Activated CD8-positive, alpha-beta memory T cell treated with anti-CD3 and anti-CD28 coated beads for 48 hours (primary cell): ENCODE data around the gene SMARCAD1.
"Not testable (repeated sequence)": the region's sequence is repeated elsewhere in the genome, so short reads cannot be mapped to it uniquely, and the experiment has no call there.

Source experiments
- DNase-seq, 3 experiments: peaks; one replicate each; pipeline ENCODE4 v3.0.0-alpha.2; 2020; ENCODE audit warnings: low read depth in 2 of 3, low spot score in 2 of 3

The SMARCAD1 gene

DNA sequence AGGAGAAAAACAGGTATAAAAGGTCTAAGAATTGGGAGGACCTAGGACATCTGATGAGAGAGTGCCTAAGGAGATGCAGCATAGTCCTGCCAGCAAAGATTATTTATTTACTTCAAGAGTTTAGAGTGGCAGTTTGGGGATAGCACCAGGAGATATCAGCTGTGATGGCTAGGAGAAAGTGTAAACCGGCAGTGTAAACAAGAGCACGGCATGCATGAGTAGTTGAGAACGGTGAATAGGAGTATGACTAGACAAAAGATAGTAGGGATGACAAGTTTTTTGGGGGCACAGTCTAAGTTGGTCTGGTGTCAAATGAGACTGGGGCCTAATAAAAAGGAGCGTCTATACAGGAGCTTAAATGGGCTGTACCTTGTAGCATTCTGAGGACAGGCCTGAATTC, 86.3 kb downstream of the SMARCAD1 start:
- not testable (repeated sequence) for DNase-seq

GRCh38 chr4:94295473-94295872, 87.8 kb downstream of the SMARCAD1 start:
- not testable (repeated sequence) for DNase-seq

- no peak for DNase-seq
Observed at GRCh38 chr4:94298725-94299252, 91.1 kb downstream of the SMARCAD1 start.

DNA sequence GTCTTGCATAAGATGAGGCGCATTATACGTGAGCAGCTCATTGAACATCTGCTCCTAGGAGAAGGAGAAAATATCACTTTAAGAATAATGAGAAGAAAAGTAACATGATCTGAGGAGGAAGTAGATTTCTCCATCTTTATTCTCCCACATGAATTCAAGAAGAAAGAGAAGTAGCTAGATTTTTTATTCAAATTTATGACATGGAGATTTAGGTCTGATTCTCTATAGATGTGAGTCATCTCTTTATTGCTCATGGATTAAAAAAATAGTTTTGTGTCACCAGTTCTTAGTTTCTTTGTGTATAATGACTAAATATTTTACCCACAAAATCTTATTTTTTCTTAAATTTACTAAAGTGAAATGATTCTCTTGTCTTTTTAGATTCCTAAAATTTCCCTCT, 94.5 kb downstream of the SMARCAD1 start:
- no peak for DNase-seq

- DNase-seq: no peak
Observed at GRCh38 chr4:94304365-94304971, 96.8 kb downstream of the SMARCAD1 start.

GRCh38 chr4:94305466-94306225, 98.0 kb downstream of the SMARCAD1 start:
- no peak for DNase-seq

- no peak for DNase-seq
Observed at GRCh38 chr4:94306713-94307112, 99.0 kb downstream of the SMARCAD1 start.

GRCh38 chr4:94307231-94307871, 99.7 kb downstream of the SMARCAD1 start:
- DNase-seq: no peak

DNA sequence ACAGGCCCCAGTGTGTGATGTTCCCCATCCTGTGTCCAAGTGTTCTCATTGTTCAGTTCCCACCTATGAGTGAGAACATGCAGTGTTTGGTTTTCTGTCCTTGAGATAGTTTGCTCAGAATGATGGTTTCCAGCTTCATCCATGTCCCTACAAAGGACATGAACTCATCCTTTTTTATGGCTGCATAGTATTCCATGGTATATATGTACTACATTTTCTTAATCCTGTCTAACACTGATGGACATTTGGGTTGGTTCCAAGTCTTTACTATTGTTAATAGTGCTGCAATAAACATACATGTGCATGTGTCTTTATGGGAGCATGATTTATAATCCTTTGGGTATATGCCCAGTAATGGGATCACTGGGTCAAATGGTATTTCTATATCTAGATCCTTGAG, 112.3 kb downstream of the SMARCAD1 start:
- DNase-seq: not testable (repeated sequence)

DNA sequence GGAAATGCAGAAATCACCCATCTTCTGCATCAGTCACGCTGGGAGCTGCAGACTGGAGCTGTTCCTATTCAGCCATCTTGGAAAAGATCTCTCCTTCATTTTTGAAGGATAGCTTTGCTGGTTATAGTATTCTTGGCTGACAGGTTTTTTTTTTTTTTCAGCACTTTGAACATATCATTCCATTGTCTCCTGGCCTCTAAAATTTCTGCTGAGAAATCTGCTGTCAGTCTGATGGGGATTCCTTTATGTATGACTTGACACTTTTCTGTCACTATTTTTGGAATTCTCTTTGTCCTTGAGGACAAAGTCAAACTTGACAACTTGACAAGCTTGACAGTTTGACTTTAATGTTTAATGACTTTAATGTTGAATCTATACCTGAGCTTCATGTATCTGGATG, 118.2 kb downstream of the SMARCAD1 start:
- no peak for DNase-seq

GRCh38 chr4:94329933-94330332, 122.3 kb downstream of the SMARCAD1 start:
- DNase-seq: no peak

DNA sequence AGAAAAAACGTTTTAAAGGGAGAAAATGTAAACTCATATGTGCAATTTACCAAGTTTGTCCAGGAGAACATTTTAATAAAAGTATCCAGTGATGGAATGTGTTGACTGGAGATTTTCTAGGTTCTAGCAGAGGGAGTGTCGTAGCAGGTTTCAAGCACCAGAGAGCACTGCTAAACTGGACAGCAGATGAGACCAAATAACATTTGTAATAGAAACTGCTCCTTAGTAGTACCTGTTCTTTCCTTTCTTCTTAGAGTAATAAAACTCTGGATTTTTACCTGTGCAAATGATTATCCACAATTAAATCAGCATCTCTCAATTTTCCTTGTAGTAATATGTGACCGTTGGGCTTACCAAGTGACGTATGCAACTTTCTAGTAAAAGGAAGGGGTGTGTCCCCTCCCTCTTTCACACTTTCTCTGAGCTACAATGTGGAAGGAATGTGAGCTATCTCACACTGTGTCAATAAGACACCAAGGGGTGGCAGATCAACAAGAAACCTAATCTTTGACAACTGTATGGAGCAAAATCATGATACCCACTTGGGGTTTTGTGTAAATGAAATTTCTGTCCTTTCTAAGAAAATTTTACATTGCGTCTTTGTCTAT, 125.4 kb downstream of the SMARCAD1 start:
- no peak for DNase-seq

GRCh38 chr4:94333866-94334265, 126.2 kb downstream of the SMARCAD1 start:
- DNase-seq: no peak

- DNase-seq: no peak
Observed at GRCh38 chr4:94334476-94334875, 126.8 kb downstream of the SMARCAD1 start.

GRCh38 chr4:94334962-94335361, 127.3 kb downstream of the SMARCAD1 start:
- no peak for DNase-seq

DNA sequence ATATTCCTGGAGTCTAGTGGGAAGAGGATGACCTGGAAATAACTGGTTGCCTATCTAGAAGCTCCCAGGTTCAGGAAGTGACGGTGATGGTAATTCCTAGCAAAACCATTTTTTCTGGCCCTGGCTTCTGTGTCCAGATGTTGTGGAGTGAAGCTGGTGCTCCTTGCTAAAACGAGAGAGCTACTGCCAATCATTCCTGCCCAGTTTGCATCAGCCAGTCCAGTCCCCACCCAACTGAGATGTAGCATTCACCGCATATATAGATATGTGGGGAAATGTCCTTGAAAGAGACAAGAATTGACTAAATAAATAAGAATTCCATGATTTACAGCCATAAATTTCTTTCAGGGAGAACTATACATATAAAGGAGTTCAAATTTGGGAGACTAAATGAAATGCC, 128.6 kb downstream of the SMARCAD1 start:
- DNase-seq: no peak

DNA sequence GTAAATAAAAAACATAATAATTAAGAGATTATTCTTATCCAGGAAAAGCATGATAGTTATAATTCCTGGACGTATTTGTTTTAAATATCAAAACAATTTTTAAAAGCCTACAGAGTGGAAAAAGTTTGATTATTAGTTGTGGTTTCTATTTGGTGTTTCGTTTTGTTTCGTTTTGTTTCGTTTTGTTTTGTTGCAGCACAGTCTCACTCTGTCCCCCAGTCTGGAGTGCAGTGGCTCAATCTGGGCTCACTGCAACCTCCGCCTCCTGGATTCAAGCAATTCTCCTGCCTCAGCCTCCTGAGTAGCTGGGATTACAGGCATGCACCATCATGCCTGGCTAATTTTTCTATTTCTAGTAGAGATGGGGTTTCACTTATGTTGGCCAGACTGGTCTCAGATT, 129.1 kb downstream of the SMARCAD1 start:
- not testable (repeated sequence) for DNase-seq

DNA sequence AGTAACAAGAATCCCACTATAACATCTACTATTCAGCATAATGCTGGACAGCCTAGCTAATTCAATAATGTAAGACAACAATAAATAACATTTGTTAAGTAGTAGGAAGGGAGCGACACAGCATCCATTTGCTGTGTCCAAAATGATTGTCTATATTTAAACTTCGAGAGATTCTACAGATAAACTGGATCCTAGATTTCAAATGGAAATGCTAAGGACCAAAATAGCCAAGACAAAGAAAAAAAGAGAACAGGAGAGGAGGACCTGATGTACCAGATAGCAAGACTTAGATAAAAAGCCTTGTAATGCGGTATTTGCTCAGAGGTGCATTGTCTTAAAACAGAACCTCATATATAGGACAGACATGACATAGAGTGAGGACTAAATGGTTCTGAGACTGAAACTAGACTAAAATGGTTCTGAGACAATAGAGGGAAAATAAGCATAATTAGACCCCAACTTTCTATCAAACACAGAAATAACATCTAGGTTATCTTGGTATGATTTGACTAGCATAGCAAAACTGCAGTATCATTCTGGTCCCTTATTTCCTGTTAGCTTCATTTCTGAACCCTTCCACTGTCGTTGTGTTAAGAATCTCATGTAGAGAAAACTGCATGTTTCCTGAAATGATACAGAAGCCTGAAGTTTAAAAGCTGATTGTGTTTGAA, 131.2 kb downstream of the SMARCAD1 start:
- no peak for DNase-seq

- no peak for DNase-seq
Observed at GRCh38 chr4:94339779-94340178, 132.1 kb downstream of the SMARCAD1 start.
